A549 treated with AZD9567 at 1 μM for 4 hours (cell line): ENCODE data around the gene TMC6. TPM values are rescaled to one million over a fixed set of nuclear protein-coding genes. Genes with fewer than 3 reads are reported as not detected.

Source experiments
- total RNA-seq: library from RNA; stranded (reverse); fragments of 200-300 nt; extraction: Qiagen RNA extraction; gene quantifications from 5 replicates; pipeline ENCODE4 v1.2.3, GENCODE V29; 2022; ENCODE audit not compliant: insufficient read depth

The TMC6 gene
- 7.9 to 15.2 TPM (median 13.4 TPM) in 5 replicates for total RNA-seq

DNA sequence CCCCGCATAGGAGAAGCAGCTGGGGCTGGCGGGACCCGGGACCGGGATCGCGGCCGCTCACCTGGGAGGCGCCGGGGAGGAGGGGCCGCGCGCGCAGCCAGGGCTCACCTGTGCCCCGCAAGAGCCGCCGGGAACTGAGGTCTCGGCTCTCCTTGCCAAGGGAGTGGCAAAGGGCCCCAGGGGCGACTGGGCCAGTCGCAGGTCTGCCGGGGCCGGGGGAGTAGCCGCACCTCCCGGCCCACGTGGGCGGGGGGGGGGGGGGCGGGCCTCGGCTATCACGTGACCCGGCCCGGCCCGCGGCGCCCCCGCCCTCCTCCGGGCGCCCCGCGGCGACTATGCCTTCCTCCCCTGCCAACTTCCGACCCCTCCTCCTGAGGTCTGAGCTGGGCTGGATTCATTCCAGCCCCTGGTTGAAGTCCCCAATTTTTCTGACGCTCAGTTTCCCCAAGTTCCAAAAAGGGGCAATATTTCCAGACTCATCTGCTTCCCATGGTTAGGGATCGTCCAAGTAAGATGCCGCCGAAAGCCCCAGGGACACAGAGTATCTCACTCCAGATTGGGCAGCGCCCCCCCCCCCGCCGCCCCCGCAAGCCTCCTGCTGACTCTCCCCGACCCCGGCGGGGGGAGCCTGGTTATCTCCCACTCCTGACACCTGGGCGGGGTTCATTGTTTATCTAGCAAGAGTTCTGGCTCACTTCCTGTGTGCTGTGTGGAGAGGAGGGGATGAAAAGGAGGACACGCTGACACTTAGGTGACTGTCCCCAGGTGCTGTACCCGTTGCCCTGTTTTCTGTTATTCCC lies at the start of gene TMC6:
Gene TMC6, minus strand, starts transcription at position 205 of the 800 bp plus-strand sequence. CDS start 1,923 bp downstream, outside the sequence.

DNA sequence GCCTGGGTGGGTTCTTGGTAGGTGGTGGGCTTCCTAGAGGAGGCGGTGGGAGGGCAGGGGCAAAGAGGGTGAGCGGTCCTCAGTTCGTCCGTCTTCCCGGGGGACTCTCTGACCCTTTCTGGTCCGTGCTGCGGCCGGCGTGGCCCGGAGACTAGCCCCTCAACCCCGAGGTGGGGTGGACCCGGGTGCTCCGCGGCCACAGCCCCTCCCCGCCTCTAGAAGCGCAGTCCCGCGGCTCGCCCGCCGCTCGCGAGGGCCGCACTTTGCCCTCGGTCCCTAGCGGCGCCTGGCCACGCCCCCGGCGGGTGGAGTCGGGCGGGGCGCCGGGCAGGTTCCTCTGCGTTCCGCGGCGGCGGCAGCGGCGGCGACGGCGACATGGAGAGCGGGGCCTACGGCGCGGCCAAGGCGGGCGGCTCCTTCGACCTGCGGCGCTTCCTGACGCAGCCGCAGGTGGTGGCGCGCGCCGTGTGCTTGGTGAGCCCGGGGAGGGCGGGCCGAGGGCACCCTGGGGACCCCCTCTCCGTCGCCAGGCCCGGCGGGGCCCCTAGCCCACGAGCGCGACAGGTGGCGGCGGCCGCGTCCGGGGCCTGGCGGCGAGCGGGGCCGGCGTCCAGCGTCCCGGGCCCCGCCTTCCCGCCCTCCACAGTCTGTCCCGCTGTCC lies 39.8 kb upstream of the TMC6 start, which contains the start of gene SYNGR2:
Gene SYNGR2, plus strand, starts transcription at position 340 of the 661 bp plus-strand sequence. Its CDS starts 36 bp downstream, at position 376.

GRCh38 chr17:78130437-78131101 lies 2.0 kb upstream of the TMC6 start, which contains the start of gene TMC8:
Gene TMC8, plus strand, starts transcription at chr17:78130771. Its CDS starts 818 bp downstream, at chr17:78131589.

Other genes starting within 250 kb of the TMC6 start
- 1.8 to 4.9 TPM (median 2.4 TPM) in 5 replicates for gene TNRC6C, start 170.1 kb downstream of the TMC6 start, total RNA-seq
- 0.17 to 0.29 TPM (median 0.26 TPM) in 4 of 5 replicates, not detected in the other for gene TMC8, start 2.0 kb upstream of the TMC6 start, total RNA-seq
- gene C17orf99, start 17.6 kb upstream of the TMC6 start, total RNA-seq, result not detected in 5 replicates
- 144 to 216 TPM (median 195 TPM) in 5 replicates for gene SYNGR2, start 39.8 kb upstream of the TMC6 start, total RNA-seq
- 226 to 260 TPM (median 247 TPM) in 5 replicates for gene TK1, start 58.3 kb upstream of the TMC6 start, total RNA-seq
- gene AFMID, start 58.6 kb upstream of the TMC6 start, total RNA-seq, result 36.7 to 69.3 TPM (median 40.6 TPM) in 5 replicates
- gene BIRC5, start 85.5 kb upstream of the TMC6 start, total RNA-seq, result 93.9 to 145 TPM (median 99.0 TPM) in 5 replicates
- not detected in 5 replicates for gene TMEM235, start 102.9 kb upstream of the TMC6 start, total RNA-seq
- 19.8 to 42.2 TPM (median 35.0 TPM) in 5 replicates for gene SOCS3, start 231.3 kb upstream of the TMC6 start, total RNA-seq
- gene PGS1, start 249.9 kb upstream of the TMC6 start, total RNA-seq, result 19.5 to 27.8 TPM (median 24.5 TPM) in 5 replicates